Activated naive CD4-positive, alpha-beta T cell treated with anti-CD3 and anti-CD28 coated beads, Interleukin-2, amount 50 U/mL, for 24 hours (primary cell): ENCODE results near the gene SERPINB10.

Experiments
- H3K27ac Mint-ChIP-seq: one replicate; pipeline ENCODE4 v1.8.0; 2021; ENCODE audit warnings: mild to moderate bottlenecking, mixed read lengths
- H3K27me3 Mint-ChIP-seq: one replicate; pipeline ENCODE4 v1.8.0; 2021; ENCODE audit warnings: mixed read lengths
- H3K36me3 Mint-ChIP-seq: one replicate; pipeline ENCODE4 v1.8.0; 2021; ENCODE audit warnings: mixed read lengths
- H3K4me1 Mint-ChIP-seq: one replicate; pipeline ENCODE4 v1.8.0; 2021; ENCODE audit warnings: mixed read lengths
- H3K4me3 Mint-ChIP-seq: one replicate; pipeline ENCODE4 v1.8.0; 2021; ENCODE audit warnings: mild to moderate bottlenecking, mixed read lengths
- H3K9me3 Mint-ChIP-seq: one replicate; pipeline ENCODE4 v1.8.0; 2021; ENCODE audit warnings: mixed read lengths

SERPINB10 gene, protein sequence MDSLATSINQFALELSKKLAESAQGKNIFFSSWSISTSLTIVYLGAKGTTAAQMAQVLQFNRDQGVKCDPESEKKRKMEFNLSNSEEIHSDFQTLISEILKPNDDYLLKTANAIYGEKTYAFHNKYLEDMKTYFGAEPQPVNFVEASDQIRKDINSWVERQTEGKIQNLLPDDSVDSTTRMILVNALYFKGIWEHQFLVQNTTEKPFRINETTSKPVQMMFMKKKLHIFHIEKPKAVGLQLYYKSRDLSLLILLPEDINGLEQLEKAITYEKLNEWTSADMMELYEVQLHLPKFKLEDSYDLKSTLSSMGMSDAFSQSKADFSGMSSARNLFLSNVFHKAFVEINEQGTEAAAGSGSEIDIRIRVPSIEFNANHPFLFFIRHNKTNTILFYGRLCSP

DNA sequence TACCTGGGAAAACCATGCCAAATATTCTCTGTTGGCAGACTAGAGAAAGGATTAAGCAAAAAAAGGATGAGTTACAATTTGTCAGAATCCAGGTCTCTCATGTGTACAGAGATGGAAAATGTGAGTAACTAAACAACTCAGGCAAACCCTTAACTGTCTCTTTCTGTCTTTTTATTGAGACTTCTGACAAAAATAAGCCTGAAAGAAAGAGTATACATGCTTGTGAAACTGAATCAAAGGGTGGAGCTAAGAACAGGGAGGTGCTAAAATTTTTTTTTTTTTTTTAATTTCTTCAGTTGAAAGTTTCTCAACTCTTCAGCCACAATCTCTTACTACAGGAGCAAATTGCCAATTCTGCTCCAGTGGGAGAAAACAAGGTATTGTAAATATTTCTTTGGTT lies at the start of gene SERPINB10:
Gene SERPINB10 (plus strand): TSS at position 295 of the 400 bp plus-strand sequence. CDS start 7,553 bp downstream, outside the sequence.
- H3K4me1 Mint-ChIP-seq = no peaks in the 10 kb centered on the region
- no peaks in the 10 kb centered on the region for H3K9me3 Mint-ChIP-seq
- no peak within 1 kb of the TSS for H3K4me3 Mint-ChIP-seq
- peaks cover 18% of the 10 kb centered on the region for H3K27me3 Mint-ChIP-seq
- no peak within 1 kb of the TSS for H3K27ac Mint-ChIP-seq
- H3K36me3 Mint-ChIP-seq = no peaks in the 10 kb centered on the region

- Mint-ChIP-seq H3K4me3 (no peak overlapping the region), H3K27me3 (peaks cover 14% of the 10 kb centered on the region), H3K9me3 (no peaks in the 10 kb centered on the region), H3K36me3 (no peaks in the 10 kb centered on the region), H3K4me1 (no peaks in the 10 kb centered on the region), H3K27ac (no peak overlapping the region)
Observed at GRCh38 chr18:63858456-63858855, 49.3 kb upstream of the SERPINB10 start.

DNA sequence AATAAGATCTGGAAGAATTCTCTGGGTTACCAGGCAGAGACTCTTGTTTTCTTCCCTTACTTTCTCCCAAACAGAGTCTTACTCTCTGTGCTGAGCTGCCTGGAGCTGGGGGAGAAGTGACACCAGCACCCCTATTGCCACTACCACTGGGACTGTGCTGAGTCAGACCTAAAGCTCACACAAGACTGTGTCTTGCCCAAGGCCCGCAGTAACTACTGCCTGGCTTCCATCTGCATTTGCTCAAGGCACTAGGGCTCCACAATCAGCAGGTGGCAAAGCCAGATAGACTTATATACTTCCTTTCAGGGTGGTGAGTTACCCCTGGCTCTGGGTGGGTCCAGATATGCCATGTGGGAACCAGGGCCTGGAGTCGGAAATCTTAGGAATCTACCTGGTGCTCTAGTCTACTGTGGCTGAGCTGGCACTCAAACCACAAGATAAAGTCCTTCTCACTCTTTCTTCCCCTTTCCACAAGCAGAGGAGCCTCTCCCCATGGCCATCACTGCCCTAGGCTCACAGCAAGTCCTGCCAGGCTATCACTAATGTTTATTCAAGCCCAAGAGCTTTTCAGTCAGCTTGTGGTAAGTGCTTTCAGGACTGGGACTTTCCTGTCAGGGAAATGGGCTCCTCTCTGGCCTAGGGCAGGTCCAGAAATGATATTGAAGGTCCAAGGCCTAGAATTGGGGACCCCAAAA lies 47.8 kb upstream of the SERPINB10 start:
- Mint-ChIP-seq H3K9me3 (no peaks in the 10 kb centered on the region), H3K4me1 (no peaks in the 10 kb centered on the region), H3K4me3 (no peak overlapping the region), H3K36me3 (no peaks in the 10 kb centered on the region), H3K27ac (no peak overlapping the region), H3K27me3 (peaks cover 14% of the 10 kb centered on the region)

DNA sequence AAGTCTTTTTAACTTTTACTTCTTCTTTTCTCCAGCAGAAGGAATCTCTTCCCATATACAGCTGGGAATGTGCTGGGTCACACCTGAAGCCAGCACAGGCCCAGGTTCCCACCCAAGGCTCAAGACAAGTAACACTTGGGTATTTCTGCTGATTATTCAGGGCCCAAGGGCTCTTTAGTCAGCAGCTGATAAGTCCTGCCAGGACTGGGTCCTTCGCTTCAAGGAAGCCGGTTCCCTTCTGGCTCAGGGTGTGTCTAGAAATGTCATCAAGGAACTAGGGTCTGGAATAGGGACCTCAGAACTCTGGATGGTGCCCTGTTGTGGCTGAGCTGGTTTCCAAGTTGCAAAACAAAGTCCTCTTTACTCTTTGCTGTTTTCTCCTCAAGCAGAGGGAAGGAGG lies 47.2 kb upstream of the SERPINB10 start:
- Mint-ChIP-seq H3K4me3 (no peak overlapping the region), H3K27ac (no peak overlapping the region), H3K9me3 (no peaks in the 10 kb centered on the region), H3K36me3 (no peaks in the 10 kb centered on the region), H3K27me3 (peaks cover 14% of the 10 kb centered on the region), H3K4me1 (no peaks in the 10 kb centered on the region)

DNA sequence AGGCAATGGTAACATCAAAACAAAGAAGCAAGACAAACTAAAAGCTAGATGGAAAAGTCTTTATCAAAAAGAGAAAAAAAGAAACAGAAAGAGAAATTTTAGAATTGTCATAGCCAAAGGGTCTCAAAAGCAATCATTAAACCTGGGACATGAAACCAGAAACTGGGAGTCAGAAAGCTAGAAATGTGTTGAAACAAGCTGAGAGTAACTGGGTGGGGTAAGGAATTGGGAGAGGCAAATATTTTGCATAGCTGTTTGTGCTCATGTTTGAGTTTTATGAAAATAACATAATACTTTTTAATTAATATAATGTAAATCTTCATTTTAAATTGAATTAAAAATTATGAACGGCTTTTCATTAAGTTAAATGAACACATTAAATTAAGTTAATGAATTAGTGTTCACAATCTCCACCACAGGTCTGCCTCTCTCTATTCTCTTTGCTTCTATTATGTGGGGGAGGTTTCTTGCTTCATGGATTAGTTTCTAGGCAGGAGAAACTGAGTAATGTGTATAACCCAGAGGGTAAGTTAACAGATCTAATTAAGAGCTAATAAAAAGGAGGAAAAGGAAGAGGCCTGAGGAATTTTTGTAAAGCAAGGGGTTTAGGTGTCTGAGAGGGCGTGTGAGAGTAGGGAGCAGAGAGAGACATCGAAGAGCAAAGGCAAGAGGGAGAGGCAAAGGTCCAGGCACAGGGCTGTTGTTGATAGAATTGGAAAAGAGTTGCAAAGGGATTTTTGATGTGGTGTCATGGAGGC lies 40.2 kb upstream of the SERPINB10 start:
- Mint-ChIP-seq H3K9me3 (peaks cover 4% of the 10 kb centered on the region), H3K27me3 (peaks cover 4% of the 10 kb centered on the region), H3K4me3 (no peak overlapping the region), H3K4me1 (no peaks in the 10 kb centered on the region), H3K36me3 (no peaks in the 10 kb centered on the region), H3K27ac (no peak overlapping the region)

DNA sequence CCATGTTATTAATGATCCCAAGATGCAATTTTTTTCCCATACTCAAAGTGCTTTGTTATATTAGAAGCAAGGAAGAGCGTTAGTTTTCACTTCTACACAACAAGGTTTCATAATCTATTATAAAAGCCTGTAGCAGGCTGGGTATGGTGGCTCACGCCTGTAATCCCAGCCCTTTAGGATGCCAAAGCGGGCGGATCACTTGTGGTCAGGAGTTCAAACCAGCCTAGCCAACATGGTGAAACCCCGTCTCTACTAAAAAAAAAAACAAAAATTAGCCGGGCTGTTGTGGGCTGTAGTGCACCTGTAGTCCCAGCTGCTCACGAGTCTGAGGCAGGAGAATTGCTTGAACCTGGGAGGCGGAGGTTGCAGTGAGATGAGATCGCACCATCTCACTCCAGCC lies 39.2 kb upstream of the SERPINB10 start:
- Mint-ChIP-seq H3K27me3 (peaks cover 4% of the 10 kb centered on the region), H3K27ac (no peak overlapping the region), H3K4me3 (no peak overlapping the region), H3K4me1 (no peaks in the 10 kb centered on the region), H3K36me3 (no peaks in the 10 kb centered on the region), H3K9me3 (peaks cover 4% of the 10 kb centered on the region)

GRCh38 chr18:63869374-63869773 lies 38.4 kb upstream of the SERPINB10 start:
- H3K4me1 Mint-ChIP-seq = no peaks in the 10 kb centered on the region
- no peak overlapping the region for H3K27ac Mint-ChIP-seq
- no peak overlapping the region for H3K4me3 Mint-ChIP-seq
- H3K36me3 Mint-ChIP-seq = no peaks in the 10 kb centered on the region
- peaks cover 4% of the 10 kb centered on the region for H3K27me3 Mint-ChIP-seq
- H3K9me3 Mint-ChIP-seq = peaks cover 4% of the 10 kb centered on the region

DNA sequence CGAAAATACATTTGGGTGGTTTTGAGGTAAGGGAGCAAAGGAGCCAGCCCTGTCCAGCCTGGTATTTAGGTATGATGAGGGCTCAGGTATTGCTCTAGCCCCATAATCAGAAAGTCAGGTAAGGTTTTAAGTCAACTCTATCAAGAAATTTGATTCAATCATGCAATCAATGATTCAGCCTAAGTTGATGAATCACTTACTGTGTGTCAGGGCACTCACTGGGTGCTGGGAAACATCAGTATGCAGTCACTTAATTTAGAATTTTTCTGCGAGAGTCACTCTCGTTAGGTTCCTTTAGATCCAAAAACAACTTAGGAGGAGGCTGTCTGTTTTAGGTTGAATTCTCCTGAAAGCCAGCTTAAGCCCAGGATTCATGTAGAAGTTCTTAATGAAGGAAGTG lies 37.9 kb upstream of the SERPINB10 start:
- H3K4me1 Mint-ChIP-seq = no peaks in the 10 kb centered on the region
- H3K27me3 Mint-ChIP-seq = peaks cover 4% of the 10 kb centered on the region
- no peak overlapping the region for H3K4me3 Mint-ChIP-seq
- peaks cover 4% of the 10 kb centered on the region for H3K9me3 Mint-ChIP-seq
- H3K36me3 Mint-ChIP-seq = no peaks in the 10 kb centered on the region
- H3K27ac Mint-ChIP-seq = no peak overlapping the region

DNA sequence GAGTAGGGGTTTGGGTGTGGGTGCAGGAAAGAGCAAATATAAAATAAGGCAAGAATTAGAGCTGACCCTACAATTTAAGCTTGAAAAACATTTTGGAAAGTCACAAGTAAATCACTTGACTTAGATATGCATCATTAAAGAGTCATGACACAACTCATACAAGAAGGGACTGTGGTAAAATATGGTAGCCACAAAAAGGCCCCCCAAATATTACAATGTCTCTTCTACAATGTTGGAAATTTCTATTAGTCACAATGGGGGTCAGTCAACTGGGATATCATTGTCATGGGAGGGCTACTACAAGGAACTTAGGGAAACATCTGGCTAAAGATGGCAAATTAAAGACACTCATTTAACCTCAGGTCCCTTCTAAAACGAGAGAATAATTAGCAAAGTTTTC lies 35.9 kb upstream of the SERPINB10 start:
- peaks cover 4% of the 10 kb centered on the region for H3K27me3 Mint-ChIP-seq
- no peaks in the 10 kb centered on the region for H3K36me3 Mint-ChIP-seq
- H3K4me1 Mint-ChIP-seq = no peaks in the 10 kb centered on the region

DNA sequence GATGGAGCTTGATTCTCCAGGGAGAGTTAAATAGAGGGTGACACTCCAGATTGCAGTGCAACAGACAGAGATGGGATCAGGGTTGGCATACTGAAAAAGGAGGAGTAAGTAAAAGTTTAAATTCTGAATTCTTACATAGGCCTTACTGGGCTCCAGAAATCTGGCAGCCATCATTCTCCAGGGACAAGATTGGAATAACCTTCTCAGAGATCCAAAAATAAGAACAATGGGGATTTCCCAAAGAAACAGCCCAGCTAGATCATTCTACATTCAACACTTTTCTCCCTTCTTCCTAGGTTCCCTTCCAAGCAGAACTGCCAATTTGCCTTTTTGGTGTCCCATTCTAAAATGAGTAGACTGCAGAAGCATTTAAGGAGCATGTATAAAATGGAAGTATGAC lies 35.2 kb upstream of the SERPINB10 start:
- Mint-ChIP-seq H3K4me1 (no peaks in the 10 kb centered on the region), H3K36me3 (no peaks in the 10 kb centered on the region), H3K4me3 (no peak overlapping the region), H3K27me3 (peaks cover 4% of the 10 kb centered on the region), H3K27ac (no peak overlapping the region), H3K9me3 (peaks cover 4% of the 10 kb centered on the region)

More for the DNA sequence above, 35.9 kb upstream of the SERPINB10 start:
- peaks cover 4% of the 10 kb centered on the region for H3K9me3 Mint-ChIP-seq
- no peak overlapping the region for H3K27ac Mint-ChIP-seq
- no peak overlapping the region for H3K4me3 Mint-ChIP-seq

DNA sequence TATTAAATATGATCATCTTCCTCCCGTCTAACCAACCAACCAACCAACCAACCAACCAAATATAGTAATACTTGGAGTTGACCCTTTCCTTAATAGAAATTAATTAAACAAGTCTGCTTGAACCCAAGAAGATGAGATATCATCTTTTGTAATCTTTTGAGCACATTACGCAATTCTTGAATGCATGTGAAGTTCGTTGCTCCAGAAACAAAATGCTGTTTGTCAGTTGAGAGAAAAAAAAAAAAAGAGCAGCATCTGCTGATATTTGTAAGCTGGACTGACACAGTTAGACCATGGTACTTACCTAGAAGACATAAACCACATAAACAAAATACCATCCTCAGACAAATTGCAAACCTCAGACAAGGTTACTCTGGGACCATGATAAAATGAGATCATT lies 29.4 kb upstream of the SERPINB10 start:
- Mint-ChIP-seq H3K9me3 (peaks cover 5% of the 10 kb centered on the region), H3K36me3 (no peaks in the 10 kb centered on the region), H3K4me3 (no peak overlapping the region), H3K4me1 (peaks cover 8% of the 10 kb centered on the region), H3K27me3 (peaks cover 3% of the 10 kb centered on the region), H3K27ac (no peak overlapping the region)

DNA sequence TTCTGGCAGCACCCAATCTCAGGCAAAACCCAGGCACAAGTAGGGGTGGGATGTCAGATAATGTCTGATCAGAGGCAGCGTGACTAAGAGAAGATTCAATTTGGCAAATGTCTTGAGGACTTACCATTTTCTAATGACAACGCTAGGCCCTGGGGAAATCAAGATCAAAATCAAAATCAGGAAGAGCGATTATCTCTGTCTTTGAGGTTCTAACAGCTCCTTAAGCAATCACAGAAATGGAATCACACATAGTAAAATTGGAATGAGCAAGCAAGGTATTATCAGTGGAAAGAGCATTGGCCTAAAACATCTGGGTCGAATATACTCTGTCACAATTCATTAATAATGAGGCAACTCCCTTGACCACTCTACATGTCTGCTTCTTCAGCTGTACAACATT lies 28.8 kb upstream of the SERPINB10 start:
- H3K36me3 Mint-ChIP-seq = no peaks in the 10 kb centered on the region
- H3K4me1 Mint-ChIP-seq = peaks cover 8% of the 10 kb centered on the region
- H3K27ac Mint-ChIP-seq = no peak overlapping the region
- peaks cover 3% of the 10 kb centered on the region for H3K27me3 Mint-ChIP-seq
- no peak overlapping the region for H3K4me3 Mint-ChIP-seq
- H3K9me3 Mint-ChIP-seq = peaks cover 5% of the 10 kb centered on the region

DNA sequence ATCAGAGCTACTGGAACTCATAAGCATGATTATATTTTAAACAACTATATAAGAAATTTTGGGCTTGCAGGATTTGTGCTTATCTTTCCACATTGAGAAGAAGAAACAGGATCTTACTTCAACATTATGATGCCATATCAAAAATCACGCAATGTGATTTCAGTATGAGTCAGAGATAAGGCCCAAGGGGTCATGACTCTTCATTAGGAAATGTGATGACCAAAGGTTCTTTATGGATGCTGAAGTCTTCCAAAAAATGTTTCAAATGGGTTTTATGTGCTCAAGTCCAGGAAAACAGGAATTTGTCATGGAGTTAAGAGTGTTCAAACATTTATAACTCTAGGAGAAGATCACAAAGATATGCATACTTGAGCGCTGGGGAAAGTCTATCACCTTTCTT lies 28.0 kb upstream of the SERPINB10 start:
- H3K9me3 Mint-ChIP-seq = peaks cover 5% of the 10 kb centered on the region
- peaks cover 8% of the 10 kb centered on the region for H3K4me1 Mint-ChIP-seq
- H3K4me3 Mint-ChIP-seq = no peak overlapping the region
- no peaks in the 10 kb centered on the region for H3K36me3 Mint-ChIP-seq
- peaks cover 3% of the 10 kb centered on the region for H3K27me3 Mint-ChIP-seq
- H3K27ac Mint-ChIP-seq = no peak overlapping the region

DNA sequence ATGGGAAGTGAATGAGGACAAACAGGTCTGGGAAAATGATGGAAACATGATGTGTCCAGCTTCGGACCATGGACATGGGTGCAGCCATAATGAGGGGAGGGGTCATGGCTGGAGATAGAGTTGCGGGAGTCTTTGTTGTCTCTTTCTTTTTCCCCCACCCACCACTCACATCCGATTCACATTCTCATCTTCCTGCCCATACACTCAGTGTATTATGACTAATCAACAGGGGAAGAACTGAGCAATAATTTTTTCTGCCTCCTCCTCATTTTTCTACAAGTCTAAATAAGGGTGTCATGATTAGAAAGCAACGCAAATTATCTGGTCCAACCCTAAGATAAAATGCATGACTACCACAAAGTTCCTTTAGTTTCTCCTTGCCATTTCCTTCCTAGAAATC lies 25.9 kb upstream of the SERPINB10 start:
- no peak overlapping the region for H3K27ac Mint-ChIP-seq
- peaks cover 5% of the 10 kb centered on the region for H3K27me3 Mint-ChIP-seq
- H3K4me3 Mint-ChIP-seq = no peak overlapping the region
- peaks cover 5% of the 10 kb centered on the region for H3K9me3 Mint-ChIP-seq
- H3K36me3 Mint-ChIP-seq = no peaks in the 10 kb centered on the region
- peaks cover 8% of the 10 kb centered on the region for H3K4me1 Mint-ChIP-seq

GRCh38 chr18:63882333-63883141 lies 25.2 kb upstream of the SERPINB10 start:
- Mint-ChIP-seq H3K27ac (no peak overlapping the region), H3K9me3 (peaks cover 5% of the 10 kb centered on the region), H3K4me1 (peaks cover 8% of the 10 kb centered on the region), H3K4me3 (no peak overlapping the region), H3K27me3 (peaks cover 5% of the 10 kb centered on the region), H3K36me3 (no peaks in the 10 kb centered on the region)
